UCSD-AML1 (cell line): ENCODE measurements around the gene LRRC3C.

ENCODE experiments used
- DNase-seq: peaks from one replicate; lab custom pipeline; 2025; ENCODE audit not compliant: unreplicated experiment; lab: John Stamatoyannopoulos, UW

Gene LRRC3C

DNA sequence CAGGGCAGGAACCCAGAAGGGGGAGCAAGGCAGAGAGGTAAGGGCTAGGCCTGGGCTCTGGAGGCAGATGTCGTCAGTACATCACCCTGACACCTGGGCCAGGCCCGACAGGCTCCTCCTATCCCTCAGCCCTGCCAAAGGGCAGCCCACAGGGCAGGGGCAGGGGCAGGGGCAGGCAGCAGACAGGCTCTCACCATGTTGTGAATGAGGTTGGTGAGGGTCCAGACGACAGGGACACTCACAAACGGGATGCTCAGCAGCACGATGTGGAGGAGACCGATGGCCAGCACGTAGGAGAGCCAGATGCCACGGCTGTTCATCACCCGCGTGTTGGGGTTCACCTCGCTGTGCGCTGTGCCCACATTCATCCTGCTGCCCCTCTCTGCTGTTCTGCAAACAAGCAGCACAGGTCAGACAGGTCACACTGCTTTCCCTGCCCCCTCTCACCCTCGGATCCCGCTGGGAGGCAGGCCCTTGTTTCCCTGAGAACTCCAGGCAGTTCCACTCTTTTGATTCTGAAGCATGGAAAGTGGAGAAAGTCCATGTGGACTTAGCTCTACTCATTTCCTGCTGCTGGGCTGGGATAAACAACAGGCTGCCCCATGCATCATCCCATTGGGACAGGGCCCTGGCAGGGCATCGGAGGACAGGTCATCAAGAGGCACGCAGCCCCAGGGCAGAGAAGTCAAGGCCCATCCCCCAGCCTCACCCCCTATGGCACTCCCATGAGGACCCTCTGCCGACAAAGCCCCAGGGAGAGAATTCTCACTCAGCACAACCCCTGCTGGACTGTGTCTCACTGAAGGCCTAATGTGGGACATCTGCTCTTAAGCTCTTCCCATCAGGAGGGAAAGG lies 3.5 kb upstream of the LRRC3C start:
- DNase-seq: no peak

DNA sequence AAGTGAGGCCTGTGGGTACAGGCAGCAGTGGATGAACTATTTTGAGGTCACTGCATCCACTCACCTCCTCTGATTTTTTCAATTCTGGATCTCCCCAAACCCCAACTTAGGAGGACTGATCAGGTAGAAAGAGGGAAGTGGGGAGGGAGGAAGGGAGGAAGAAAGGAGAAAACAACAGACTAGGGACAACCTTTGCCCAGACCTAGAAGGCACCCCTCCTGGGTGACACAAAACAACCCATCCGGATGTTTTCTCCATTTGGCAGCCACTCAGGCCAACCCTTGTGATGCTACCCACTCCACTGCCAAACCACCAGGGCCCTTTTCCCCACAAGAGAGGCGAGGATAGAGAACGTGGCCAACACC lies 2.9 kb upstream of the LRRC3C start:
- no peak for DNase-seq

DNA sequence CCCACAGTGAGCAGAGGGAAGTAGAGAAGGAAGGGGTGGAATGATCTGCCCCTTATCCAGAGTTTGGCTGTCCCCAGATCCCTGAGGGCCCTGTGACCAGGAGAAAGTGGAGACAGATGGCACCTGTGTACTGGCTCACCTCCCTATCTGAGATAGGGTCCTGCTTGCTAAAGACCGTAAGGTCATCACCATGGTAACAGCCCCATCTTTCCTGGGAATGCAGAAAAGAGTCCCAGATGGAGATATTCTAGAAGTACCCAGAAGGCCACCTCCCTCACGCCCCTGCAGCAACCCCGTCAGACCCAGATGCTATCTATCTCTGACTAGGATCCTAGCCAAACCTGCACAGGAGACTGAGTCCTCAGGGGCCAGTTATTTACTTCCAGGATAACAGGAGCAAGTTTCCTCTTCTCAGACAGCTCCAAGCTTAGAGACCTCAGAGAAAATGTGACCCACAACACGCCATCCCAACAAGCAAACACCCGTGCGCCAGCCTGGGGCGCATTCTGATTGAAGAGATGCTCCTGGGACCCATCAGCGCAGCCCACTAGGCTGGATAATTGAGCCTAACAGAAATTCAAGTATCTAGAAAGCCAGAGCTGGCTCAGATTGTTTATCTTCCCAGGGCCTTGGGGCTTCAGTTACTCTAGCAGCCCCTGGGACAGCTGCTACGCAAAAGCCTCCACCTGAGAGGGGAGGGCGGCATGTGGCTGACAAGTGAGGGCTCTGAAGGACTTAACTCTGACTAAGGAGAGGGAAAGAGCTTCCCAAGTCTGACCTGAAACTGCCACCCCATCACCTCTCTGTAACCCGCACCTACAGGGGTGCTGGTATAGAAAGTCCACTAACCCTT lies 2.0 kb upstream of the LRRC3C start:
- DNase-seq: no peak

DNA sequence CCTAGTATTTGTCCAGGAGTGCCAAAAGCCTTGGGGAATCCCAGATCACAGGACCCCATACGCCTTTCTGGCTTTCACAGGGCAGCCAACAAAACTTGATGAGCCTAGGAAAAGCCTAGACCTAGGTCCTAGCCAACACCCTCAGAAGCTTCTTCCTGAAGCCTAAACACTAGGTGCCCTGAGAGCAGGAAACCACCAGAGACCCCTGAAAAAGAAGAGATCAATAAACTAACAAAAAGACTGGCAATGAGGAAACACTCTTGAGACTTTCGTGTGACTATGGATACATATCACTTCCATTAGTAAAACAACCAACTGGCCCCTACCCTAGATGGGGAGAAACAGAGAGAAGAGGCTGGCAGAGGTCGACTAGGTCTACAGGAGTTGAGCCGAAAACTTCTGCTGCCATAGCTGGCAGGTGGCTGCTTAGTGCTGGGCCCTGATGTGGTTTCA lies 1.4 kb upstream of the LRRC3C start:
- no peak for DNase-seq

DNA sequence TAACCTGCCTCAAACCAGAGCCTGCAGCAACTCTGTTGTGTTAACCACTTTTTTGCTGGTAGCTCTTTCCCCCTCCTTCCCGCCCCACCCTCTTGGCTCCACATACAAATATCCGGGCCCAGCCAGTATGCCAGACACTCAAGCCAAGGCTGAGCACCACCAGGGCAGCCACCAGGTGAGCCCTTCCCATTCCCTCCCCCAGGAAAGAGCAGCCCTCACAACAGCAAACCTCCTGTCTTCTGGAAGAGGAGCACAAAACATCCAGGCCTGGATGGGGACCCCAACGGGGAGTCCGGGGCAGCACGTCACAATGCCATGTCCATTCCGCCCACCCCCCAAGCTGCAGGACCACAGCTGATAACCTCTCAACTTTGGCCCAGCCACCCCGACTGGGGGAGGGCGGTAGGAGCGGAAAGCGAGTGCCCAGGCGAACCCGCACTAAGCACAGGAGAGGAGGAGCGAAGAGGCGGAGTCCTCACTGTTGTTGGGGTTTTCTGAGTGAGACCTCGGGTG lies 888 bp upstream of the LRRC3C start:
- peak; percentile 52 for DNase-seq

DNA sequence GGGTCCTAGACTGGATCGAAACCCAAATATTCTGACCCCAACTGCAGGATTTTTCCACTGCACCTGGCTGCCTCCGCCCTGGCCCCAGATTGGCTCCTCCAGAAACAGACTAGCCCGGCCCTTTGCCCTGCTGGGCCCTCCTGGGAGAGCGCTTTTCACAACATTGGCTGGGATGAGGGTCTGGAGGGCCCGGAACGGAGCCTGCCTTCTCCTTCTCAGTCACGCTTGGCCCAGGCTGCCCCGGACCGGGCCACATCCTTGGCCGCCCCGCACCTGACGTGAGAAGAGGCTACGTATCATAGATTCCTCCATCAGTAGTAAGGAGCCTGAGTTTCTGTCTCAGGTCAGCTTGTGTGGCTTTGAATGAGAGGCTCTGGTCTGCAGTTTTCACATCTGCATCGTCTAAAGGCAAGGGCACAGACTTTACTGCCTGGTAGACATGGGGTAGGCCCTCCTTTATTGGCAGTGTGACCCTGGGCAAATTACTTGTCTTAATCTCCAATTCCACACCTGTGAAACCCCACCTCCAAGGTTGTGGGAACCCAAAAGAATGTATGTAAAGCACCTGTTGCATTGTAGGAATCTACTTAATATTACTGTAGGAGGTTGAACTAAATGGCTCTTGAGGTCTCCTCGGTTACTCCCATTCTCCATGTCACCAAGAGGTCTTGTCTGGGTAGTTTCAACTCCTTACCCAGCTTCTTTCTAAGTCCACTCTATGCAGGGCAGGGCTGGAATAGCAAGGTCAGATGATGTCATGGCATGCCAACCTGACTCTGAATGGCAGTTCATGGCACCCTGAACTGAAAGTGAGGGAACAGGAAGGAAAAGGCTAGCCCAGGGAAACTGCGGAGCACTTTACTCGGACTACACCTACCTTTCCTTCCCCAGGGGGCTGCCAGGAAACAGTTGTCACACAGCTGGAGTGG lies 661 bp downstream of the LRRC3C start:
- DNase-seq: no peak

DNA sequence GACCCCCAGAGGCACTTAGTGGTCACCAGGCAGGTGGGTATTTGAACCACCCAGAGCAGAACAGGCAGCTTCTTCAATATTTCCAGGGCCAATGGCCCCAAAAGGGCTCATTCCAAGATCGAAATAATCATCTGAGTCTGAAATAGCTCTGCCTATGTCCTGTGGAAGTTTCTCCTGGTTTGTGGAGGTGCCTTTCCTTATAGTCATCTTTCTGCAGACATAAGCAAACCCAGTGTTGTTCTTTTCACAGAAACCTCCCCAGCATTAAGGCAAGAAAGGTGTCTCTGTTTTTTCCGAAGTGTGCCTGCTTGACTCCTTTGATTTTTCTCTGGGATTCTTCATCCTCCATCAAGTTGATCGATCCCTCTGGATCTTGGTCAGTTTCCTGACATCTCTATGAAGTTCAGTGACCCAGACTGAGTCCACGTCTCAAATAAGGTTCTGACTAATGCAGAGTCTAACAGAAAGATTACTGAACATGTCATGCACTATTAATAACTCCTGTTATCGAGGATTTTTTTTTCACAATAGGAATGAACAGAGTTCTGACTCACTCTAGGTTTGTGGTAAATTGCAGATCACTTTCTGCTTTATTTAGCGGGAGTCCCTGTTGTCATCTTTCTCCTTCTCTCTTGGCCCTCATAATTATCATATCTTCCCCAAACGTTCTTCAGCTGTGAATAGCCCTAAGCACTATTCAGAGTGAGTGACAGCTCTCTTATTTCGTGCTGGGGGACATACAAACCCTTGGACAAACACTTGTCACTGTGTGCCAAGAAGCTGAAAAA lies 1.5 kb downstream of the LRRC3C start:
- no peak for DNase-seq

DNA sequence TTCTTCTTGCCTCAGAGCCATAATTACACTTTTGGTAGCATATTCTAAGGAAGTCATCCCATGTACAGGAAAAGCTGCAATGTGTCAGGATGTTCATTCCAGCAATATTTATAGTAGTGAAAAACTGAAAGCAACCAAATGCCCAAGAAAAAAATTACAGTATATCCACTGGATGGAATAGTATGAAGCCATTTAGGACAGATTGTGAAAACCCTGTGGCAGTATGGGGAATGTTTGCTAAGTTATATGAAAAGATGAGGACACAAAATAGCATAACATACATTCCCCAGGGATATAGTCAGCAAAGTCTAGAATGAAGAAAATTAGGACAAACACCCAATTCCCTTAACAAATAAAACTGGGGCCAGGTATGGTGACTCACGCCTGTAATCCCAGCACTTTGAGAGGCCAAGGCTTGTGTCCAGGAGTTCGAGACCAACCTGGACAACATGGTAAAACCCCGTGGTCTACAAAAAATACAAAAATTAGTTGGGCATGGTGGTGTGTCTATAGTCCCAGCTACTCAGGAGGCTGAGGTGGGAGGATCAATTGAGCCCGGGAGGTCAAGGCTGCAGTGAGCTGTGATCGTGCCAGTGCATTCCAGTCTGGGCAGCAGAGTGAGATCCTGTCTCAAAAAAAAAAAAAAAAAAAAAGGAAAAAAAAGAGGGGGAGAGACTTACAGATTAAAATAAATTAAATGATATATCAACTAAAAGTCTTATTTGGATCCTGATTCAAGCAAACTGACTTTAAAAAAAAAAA lies 2.3 kb downstream of the LRRC3C start:
- DNase-seq: no peak

DNA sequence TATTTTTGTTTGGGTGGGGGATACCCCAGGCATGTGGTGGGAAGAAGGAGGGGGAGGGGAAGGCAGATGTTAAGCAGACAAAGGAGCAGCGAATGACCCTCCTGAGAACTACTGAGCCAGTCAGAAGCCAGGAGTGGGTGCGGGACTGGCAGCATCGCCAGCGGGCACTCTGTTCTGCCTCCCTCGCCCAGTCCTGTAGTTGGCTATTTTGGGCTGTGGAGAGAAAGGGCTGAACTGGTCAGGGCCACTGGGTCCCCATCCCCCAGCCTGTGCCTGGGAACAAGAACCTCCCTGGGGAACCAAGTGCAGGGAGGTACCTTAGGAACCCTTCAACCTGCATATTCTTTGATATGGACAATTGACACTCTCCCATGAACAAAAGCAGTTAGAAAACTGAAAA lies 6.4 kb downstream of the LRRC3C start:
- no peak for DNase-seq

DNA sequence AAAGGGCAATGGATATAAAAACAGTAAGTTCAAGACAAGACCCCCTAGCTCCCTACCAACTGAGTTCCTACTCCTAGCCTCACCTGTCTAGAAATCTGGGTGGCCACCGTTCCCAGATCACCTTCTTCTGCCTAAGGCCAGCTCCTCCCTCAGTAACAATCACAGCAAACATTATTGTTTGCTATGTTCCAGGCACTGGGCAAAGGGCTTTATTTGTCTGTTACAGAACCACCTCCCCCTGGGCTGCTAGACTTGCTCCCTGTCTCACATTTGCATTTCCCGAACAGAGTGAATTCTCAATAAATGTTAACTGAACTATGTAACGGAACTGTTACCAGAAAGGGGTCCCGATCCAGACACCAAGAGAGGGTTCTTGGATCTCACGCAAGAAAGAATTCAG lies 6.8 kb downstream of the LRRC3C start:
- DNase-seq: no peak

DNA sequence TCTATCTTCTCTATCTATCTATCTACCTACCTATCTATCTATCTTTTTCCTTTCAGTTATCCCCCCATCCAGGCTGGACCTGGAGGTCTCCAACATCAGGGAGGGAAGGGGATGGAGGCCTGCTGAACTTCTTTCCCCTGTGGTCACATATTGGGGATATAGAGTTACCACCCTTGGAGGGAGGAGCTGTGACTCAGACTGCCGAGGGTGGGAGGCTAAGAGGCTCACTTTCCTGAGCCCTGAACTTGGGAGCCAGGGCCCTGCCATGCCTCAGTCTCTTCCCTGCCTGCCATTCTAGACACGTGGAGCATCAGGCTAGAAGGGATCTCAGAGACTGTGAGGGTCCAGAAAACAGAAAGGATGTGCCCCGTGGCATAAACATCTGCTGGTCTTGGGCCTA lies 8.4 kb downstream of the LRRC3C start:
- DNase-seq: no peak

DNA sequence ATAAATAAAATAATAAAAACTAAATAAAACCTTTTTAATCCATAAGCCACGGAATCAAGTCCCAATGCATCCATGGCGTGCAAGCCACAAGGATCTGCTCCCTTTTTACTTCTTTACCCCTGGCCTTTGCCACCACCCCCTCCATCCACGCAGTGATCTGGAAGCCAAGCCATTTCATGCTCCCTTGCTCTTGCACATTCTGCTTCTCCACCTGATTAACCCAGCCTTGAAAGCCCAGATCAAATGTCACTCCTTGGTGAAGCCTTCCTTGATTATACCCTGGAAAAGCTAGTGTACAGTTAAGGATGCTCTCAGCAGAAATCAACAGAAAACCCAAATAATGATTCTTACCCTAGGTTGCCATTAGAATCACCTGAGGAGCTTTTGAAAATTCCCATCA lies 9.9 kb downstream of the LRRC3C start:
- DNase-seq: no peak

DNA sequence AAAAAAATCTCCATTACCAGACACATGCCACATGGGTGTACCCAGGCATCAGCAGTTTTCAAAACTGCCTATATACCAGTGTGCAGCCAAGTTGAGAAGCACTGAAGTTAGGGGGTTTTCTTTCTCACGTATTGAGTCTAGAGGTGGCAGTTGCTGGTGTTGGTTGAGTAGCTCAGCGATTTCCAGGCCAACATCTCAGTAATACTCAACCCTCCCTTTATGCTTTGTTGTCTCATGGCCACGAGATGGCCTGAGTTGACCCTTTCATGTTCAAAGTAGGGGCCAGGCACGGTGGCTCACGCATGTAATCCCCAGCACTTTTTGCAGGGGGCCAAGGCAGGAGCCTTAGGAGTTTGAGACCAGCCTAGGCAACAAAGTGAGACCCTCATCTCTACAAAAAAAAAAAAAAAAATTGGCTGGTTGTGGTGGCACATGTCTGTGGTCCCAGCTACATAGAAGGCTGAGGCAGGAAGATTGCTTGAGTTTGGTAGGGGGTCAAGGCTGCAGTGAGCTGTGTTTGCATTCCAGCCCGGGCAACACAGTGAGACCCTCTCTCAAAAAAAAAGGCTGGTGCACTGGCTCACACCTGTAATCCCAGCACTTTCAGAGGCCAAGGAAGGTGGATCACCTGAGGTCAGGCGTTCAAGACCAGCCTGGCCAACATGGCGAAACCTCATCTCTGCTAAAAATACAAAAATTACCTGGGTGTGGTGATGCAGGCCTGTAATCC lies 10.8 kb downstream of the LRRC3C start:
- no peak for DNase-seq

DNA sequence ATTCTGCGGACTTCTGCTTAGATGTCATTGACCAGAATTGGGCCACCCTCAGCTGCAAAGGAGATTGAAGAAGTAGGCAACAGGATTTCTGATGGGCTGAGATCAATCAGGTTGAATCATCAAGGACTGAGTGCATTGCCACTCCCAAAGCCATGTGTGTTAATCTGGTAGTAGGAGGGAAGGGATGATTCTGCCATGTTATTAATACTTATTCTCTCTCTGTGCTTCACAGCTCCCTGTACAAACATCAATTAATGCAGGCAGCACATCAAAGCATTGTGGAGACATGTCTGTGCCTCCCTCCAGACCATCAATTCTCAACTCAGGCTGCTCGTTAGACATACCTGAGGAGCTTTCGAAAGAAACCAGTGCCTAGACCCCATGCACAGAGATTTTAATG lies 11.6 kb downstream of the LRRC3C start:
- no peak for DNase-seq

DNA sequence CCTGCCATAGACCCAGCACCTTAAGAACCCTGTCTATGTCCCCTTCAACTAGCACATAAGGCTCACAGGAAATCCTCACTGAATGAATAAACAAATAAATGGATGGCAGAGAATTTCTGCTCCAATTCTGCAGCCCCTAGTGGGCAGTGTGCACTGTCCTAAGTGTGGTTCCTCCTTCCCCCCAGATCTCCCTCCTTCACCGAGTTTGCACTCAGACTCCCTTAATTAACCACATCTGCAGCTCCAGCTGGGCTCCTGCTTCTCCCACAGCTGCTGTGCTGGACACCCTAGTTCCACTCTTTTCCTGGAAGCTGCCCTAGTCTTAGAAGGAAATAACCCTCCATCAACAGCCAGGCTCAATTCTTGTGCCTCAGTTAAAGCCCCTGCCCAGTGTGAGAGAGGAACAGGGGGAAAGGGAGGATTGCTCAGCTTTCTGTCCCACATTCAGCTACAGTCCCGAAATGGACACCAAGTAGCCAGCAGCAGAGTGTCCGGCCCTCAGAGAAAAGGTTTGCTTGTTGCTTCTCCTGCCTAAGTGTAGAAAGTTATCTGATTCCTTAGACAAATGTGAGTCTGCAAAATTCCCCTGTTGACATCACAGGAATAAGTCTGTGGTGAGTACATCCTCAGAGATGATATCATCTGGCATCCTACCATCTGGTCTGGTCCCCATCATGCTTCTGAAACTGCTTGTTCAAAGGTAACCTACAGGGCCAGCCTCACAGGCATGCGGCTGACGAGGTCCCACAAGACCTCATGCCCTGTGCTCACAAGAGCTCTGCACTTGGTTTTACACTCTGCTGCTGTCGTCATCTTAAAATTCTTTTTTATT lies 12.3 kb downstream of the LRRC3C start:
- DNase-seq: peak; percentile 41

DNA sequence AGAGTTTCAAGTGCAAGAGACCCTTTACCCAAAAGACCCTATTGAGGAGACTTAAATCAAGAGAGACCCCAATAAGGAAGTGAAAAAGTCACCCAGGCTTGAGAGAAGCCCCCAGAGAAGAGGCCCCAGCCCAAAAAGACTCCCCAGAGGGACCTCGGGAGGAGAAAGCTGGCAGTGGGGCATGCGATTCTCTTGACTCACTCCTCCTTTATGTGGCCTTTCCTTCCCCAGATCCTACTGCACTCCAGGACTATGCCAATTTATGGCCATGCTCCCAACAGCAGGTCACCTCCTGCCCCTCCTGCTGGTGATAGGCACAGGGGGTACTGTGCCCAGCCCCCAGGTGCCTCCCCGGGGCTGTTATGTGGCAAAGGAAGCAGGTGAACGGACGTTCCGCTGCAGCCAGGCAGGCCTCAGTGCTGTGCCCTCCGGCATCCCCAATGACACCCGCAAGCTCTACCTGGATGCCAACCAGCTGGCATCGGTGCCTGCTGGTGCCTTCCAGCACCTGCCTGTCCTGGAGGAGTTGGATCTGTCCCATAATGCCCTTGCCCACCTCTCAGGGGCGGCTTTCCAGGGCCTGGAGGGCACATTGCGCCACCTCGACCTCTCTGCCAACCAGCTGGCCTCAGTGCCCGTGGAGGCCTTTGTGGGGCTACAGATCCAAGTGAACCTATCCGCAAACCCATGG lies 16.3 kb downstream of the LRRC3C start:
- no peak for DNase-seq

DNA sequence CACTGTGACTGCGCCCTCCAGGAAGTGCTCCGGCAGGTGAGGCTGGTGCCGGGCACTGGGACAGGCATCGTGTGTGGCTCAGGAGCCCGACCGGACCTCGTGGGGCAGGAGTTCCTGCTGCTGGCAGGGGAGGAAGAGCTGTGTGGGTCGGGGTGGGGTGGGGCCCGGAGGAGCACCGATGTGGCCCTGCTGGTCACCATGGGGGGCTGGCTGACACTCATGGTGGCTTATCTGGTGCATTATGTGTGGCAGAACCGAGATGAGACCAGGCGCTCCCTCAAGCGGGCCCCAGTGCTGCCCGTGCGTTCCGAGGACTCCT lies 16.8 kb downstream of the LRRC3C start:
- DNase-seq: no peak
